Mammary epithelial cell (primary cell): Measurements from ENCODE around the gene TMEM269.

Source experiments
- CTCF ChIP-seq, 2 donors: IDR thresholded peaks in 1 of 2; conservative IDR thresholded peaks in 1 of 2; 2 replicates each; pipeline ENCODE4 v1.5.1; 2011 to 2012; ENCODE audit warnings: inconsistent platforms in 2 of 2, low read length in 2 of 2, mild to moderate bottlenecking in 2 of 2, control low read depth in 1 of 2, low read depth in 1 of 2; ENCODE audit not compliant: insufficient read depth in 1 of 2; ENCODE audit errors: extremely low read depth in 1 of 2
- EZH2 ChIP-seq: IDR thresholded peaks from 2 replicates; pipeline ENCODE4 v1.6.1; 2012; ENCODE audit warnings: low read length, inconsistent platforms, borderline replicate concordance

- TF ChIP-seq EZH2, result no peak
- no peak for TF ChIP-seq CTCF (conservative IDR thresholded peaks at IDR 0.05 in 1 of 2, IDR thresholded peaks at IDR 0.05 in 1 of 2; ENCODE audit: extremely low read depth in 1 of 2, insufficient read depth in 1 of 2, low read depth in 1 of 2, low read length in 2 of 2)
Measured at GRCh38 chr1:42773420-42773819, 11.4 kb upstream of the TMEM269 start.
